PC-3 (cell line): ENCODE data around the gene DLL3. TPM values are rescaled to one million over a fixed set of nuclear protein-coding genes. Genes with fewer than 3 reads are reported as not detected.

Experiments
- ATAC-seq: fragments of 200-7000 bp; cut with Tn5 transposase; 2 replicates; pipeline ENCODE4 v1.9.1; 2020; ENCODE audit warnings: mild to moderate bottlenecking, moderate library complexity
- BruUV-seq: library from RNA; stranded (reverse); fragments of 400-500 nt; replicated peaks from 2 replicates; lab custom pipeline; 2021; lab: Mats Ljungman, UMichigan
- CTCF ChIA-PET: fragments of 300-600 bp; sonication (Branson Sonifier 250); formaldehyde crosslinking; loops from one replicate; lab custom pipeline; 2022; ENCODE audit warnings: antibody characterized with exemption; lab: Charles Lee
- POLR2A ChIA-PET: fragments of 300-600 bp; sonication (Branson Sonifier 250); formaldehyde crosslinking; loops from one replicate; lab custom pipeline; 2022; ENCODE audit warnings: antibody characterized with exemption; ENCODE audit not compliant: unreplicated experiment; lab: Charles Lee
- DNase-seq: peaks from one replicate; pipeline ENCODE4 v3.0.0-alpha.2; 2015
- H2AFZ ChIP-seq: fragments of 300-600 bp; sonication (generic); 2 replicates; pipeline ENCODE4 v1.6.0; 2016; ENCODE audit warnings: antibody characterized with exemption, low read length
- H3F3A ChIP-seq: fragments of 300-600 bp; sonication (generic); one replicate; pipeline ENCODE4 v1.6.0; 2017; ENCODE audit warnings: antibody characterized with exemption, low read length, control low read depth, mild to moderate bottlenecking; ENCODE audit not compliant: unreplicated experiment
- H3K27ac ChIP-seq: fragments of 300-600 bp; sonication (generic); 2 replicates; pipeline ENCODE4 v1.5.1; 2016; ENCODE audit warnings: mild to moderate bottlenecking, low read length
- H3K27me3 ChIP-seq: fragments of 300-600 bp; sonication (generic); 2 replicates; pipeline ENCODE4 v1.6.1; 2016; ENCODE audit warnings: low read length, mixed read lengths
- H3K36me3 ChIP-seq: fragments of 300-600 bp; sonication (generic); 2 replicates; pipeline ENCODE4 v1.6.1; 2016; ENCODE audit warnings: low read depth, mixed run types, low read length, mixed read lengths
- H3K4me1 ChIP-seq: fragments of 300-600 bp; sonication (generic); 2 replicates; pipeline ENCODE4 v1.5.1; 2016; ENCODE audit warnings: low read length; ENCODE audit not compliant: insufficient read depth
- H3K4me2 ChIP-seq: fragments of 300-600 bp; sonication (generic); 2 replicates; pipeline ENCODE4 v1.6.0; 2016; ENCODE audit warnings: low read length
- H3K4me3 ChIP-seq: fragments of 300-600 bp; sonication (generic); 2 replicates; pipeline ENCODE4 v1.5.1; 2016; ENCODE audit warnings: mild to moderate bottlenecking, low read length, mixed read lengths
- H3K79me2 ChIP-seq: fragments of 300-600 bp; sonication (generic); 2 replicates; pipeline ENCODE4 v1.6.1; 2017; ENCODE audit warnings: low read length, mixed read lengths
- H3K9ac ChIP-seq: fragments of 300-600 bp; sonication (generic); 2 replicates; pipeline ENCODE4 v1.6.0; 2016; ENCODE audit warnings: mild to moderate bottlenecking, low read length
- H3K9me2 ChIP-seq: fragments of 300-600 bp; sonication (generic); replicated peaks from 2 replicates; pipeline ENCODE4 v1.6.1; 2016; ENCODE audit warnings: mixed run types, low read length, mixed read lengths
- H3K9me3 ChIP-seq: fragments of 300-600 bp; sonication (generic); 2 replicates; pipeline ENCODE4 v1.6.1; 2016; ENCODE audit warnings: low read length, mixed read lengths
- H4K20me1 ChIP-seq: fragments of 300-600 bp; sonication (generic); 2 replicates; pipeline ENCODE4 v1.6.1; 2016; ENCODE audit warnings: low read length, mixed read lengths
- EZH2 ChIP-seq: fragments of 300-600 bp; sonication (generic); IDR thresholded peaks from one replicate; pipeline ENCODE4 v1.6.1; 2017; ENCODE audit warnings: antibody characterized with exemption, mild to moderate bottlenecking, low read length; ENCODE audit not compliant: unreplicated experiment
- EZH2phosphoT487 ChIP-seq: fragments of 300-600 bp; sonication (generic); IDR thresholded peaks from 2 replicates; pipeline ENCODE4 v1.6.1; 2018; ENCODE audit warnings: mild to moderate bottlenecking, antibody characterized with exemption, low read length, borderline replicate concordance
- intact Hi-C: fragments of 100-400 bp; cut with micrococcal nuclease; formaldehyde crosslinking; loops from 2 replicates; pipeline ENCODE4 v1.9.0; 2023
- total RNA-seq: library from RNA; depleted of rRNA; stranded (reverse); fragments of >200 nt; gene quantifications from 2 replicates; pipeline ENCODE4 v1.2.3, GENCODE V29; 2014
- TF ChIP-seq, protein P1 (sequence below): fragments of 300-600 bp; sonication (generic); conservative IDR thresholded peaks from 2 replicates; pipeline ENCODE4 v1.5.1; 2017; ENCODE audit warnings: antibody characterized with exemption, low read depth, mild to moderate bottlenecking, low read length

The DLL3 gene
- total RNA-seq, 1 experiment from 2014 or later: 7.2 TPM

DNA sequence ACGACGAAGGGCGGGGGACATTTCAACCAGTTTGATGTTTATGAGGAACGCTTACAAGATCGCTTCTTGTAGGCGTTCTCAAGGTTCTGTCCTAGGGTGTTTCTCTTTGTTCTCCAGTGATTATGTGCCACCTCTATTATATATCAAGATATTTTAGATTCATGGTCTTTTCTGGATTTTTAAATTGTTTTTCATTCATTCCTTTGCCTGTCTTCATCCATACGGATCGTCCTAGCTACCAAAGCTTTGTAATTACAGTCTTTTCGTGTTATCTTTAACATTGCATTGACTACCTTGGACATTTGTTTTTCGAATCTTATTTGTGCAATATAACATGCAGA is 41.6 kb downstream of the DLL3 start:
- H3K4me3 ChIP-seq: peak overlapping the region; percentile 87
- no peaks in the 10 kb centered on the region for H3K9me3 ChIP-seq
- peak overlapping the region; percentile 73 for H2AFZ ChIP-seq
- no peaks in the 10 kb centered on the region for H3K9me2 ChIP-seq
- intact Hi-C loops: no loop called here
- ChIA-PET POLR2A (no interaction called here), CTCF (interaction anchor here (0.5 kb wide), 1 partner anchor 41 kb away, joined by 4 read pairs; the partner anchor contains the start of gene DLL3)
- H3K4me2 ChIP-seq: peak overlapping the region; percentile 94
- no peak overlapping the region for H3K9ac ChIP-seq
- H3F3A ChIP-seq: no peaks in the 10 kb centered on the region
- H4K20me1 ChIP-seq: no peaks in the 10 kb centered on the region
- H3K27ac ChIP-seq: no peak overlapping the region
- DNase-seq: peak; percentile 5
- no peak; the same call in 1 of the 2 replicates for ATAC-seq
- BruUV-seq: no TSS peak
- H3K4me1 ChIP-seq: peaks cover 15% of the 10 kb centered on the region
- no peaks in the 10 kb centered on the region for H3K27me3 ChIP-seq
- H3K36me3 ChIP-seq: no peaks in the 10 kb centered on the region
- H3K79me2 ChIP-seq: peaks cover 17% of the 10 kb centered on the region
- TF ChIP-seq EZH2: no peak
- TF ChIP-seq, protein P1, sequence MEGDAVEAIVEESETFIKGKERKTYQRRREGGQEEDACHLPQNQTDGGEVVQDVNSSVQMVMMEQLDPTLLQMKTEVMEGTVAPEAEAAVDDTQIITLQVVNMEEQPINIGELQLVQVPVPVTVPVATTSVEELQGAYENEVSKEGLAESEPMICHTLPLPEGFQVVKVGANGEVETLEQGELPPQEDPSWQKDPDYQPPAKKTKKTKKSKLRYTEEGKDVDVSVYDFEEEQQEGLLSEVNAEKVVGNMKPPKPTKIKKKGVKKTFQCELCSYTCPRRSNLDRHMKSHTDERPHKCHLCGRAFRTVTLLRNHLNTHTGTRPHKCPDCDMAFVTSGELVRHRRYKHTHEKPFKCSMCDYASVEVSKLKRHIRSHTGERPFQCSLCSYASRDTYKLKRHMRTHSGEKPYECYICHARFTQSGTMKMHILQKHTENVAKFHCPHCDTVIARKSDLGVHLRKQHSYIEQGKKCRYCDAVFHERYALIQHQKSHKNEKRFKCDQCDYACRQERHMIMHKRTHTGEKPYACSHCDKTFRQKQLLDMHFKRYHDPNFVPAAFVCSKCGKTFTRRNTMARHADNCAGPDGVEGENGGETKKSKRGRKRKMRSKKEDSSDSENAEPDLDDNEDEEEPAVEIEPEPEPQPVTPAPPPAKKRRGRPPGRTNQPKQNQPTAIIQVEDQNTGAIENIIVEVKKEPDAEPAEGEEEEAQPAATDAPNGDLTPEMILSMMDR: peak; percentile 65; the same call in 1 of the 2 replicates

DNA sequence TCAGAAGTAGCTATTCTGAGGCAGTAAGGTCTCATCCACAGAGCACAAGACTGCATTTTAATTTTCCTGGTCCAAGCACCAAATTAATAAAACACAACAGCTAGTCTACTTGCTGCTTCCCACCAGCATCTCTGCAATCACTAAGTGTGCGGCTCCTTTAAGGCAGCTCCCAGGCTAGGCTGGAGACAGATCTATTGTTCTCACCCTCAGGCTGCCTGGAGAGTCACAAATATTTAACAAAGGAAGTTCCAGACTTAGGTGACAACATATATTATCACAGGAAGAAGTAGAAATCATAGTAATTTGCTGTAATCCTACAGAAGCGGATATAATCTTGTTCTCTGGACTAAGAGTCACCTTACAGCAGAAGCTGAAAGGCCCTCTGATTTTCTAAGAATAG is 43.5 kb downstream of the DLL3 start:
- no TSS peak for BruUV-seq
- Histone ChIP-seq H3K4me1 (peaks cover 15% of the 10 kb centered on the region), H3F3A (no peaks in the 10 kb centered on the region), H3K27me3 (no peaks in the 10 kb centered on the region), H3K9me3 (no peaks in the 10 kb centered on the region), H3K4me2 (no peak overlapping the region), H4K20me1 (no peaks in the 10 kb centered on the region), H3K4me3 (no peak overlapping the region), H3K9me2 (no peaks in the 10 kb centered on the region), H3K79me2 (peaks cover 17% of the 10 kb centered on the region), H3K9ac (no peak overlapping the region), H3K27ac (no peak overlapping the region), H2AFZ (no peak overlapping the region), H3K36me3 (no peaks in the 10 kb centered on the region)
- TF ChIP-seq EZH2 (no peak), EZH2phosphoT487 (no peak)
- TF ChIP-seq, protein P1: no peak
- no peak for ATAC-seq
- ChIA-PET POLR2A (no interaction called here), CTCF (no interaction called here)
- intact Hi-C loops: no loop called here
- no peak for DNase-seq

DNA sequence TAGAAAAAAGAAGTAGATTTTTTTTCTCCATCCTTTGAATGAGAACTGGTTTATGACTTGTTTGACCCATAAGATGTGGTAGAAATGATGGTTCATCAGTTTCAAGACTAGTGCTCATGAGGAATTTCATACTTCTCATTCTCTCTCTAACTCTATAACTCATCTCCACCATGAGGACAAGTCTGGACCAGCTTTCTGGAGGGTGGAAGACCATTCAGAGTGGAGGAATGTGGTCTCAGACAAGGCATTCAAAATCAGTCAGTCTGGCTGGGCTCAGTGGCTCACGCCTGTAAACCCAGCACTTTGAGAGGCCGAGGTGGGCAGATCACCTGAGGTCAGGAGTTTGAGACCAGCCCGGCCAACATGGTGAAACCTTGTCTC is 44.7 kb downstream of the DLL3 start:
- Histone ChIP-seq H3K4me3 (no peak overlapping the region), H3K4me2 (no peak overlapping the region), H3K4me1 (peaks cover 11% of the 10 kb centered on the region), H3K9ac (no peak overlapping the region), H2AFZ (no peak overlapping the region), H3K27ac (no peak overlapping the region), H3F3A (no peaks in the 10 kb centered on the region), H3K9me2 (no peaks in the 10 kb centered on the region), H3K79me2 (peaks cover 11% of the 10 kb centered on the region), H3K9me3 (no peaks in the 10 kb centered on the region), H4K20me1 (no peaks in the 10 kb centered on the region), H3K36me3 (no peaks in the 10 kb centered on the region), H3K27me3 (no peaks in the 10 kb centered on the region)
- ChIA-PET CTCF (no interaction called here), POLR2A (no interaction called here)
- no peak for TF ChIP-seq EZH2
- TF ChIP-seq EZH2phosphoT487: no peak
- TF ChIP-seq, protein P1: no peak
- intact Hi-C loops: no loop called here
- no TSS peak for BruUV-seq
- ATAC-seq: no peak
- DNase-seq: no peak
